Astrocyte (in vitro differentiated cells and primary cell): ENCODE results near the gene NDFIP1.

Source experiments
- EZH2 ChIP-seq: IDR thresholded peaks from 2 replicates; pipeline ENCODE4 v1.6.1; 2012; ENCODE audit warnings: mild to moderate bottlenecking, low read length, inconsistent platforms; ENCODE audit not compliant: insufficient read depth
- TF ChIP-seq, protein P1 (sequence below): IDR thresholded peaks from 2 replicates; pipeline ENCODE4 v1.5.1; 2011; ENCODE audit warnings: low read depth, mild to moderate bottlenecking, inconsistent platforms, low read length, moderate library complexity; ENCODE audit not compliant: insufficient read depth

DNA sequence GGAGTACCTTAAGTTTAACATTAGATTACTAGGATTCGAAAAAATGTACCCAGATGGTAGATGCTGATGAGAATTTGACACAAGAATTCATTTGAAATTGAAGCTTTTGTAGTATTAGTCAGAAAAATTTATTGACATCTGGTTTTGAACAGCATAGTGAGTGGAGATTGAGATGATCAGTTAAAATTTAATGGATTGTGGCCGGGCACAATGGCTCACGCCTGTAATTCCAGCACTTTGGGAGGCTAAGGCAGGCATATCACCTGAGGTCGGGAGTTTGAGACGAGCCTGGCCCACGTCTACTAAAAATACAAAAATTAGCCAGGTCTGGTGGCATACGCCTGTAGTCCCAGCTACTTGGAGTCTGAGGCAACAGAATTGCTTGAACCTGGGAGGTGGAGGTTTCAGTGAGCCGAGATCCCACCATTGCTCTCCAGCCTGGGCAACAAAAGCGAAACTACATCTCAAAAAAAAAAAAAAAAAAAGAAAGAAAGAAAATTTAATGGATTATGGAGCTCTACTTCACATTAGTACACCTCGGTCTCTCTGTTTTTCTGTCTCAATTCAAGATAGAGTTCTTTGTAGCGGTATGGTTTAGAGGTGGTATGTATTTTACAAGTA lies 21.0 kb downstream of the NDFIP1 start:
- TF ChIP-seq, protein P1, sequence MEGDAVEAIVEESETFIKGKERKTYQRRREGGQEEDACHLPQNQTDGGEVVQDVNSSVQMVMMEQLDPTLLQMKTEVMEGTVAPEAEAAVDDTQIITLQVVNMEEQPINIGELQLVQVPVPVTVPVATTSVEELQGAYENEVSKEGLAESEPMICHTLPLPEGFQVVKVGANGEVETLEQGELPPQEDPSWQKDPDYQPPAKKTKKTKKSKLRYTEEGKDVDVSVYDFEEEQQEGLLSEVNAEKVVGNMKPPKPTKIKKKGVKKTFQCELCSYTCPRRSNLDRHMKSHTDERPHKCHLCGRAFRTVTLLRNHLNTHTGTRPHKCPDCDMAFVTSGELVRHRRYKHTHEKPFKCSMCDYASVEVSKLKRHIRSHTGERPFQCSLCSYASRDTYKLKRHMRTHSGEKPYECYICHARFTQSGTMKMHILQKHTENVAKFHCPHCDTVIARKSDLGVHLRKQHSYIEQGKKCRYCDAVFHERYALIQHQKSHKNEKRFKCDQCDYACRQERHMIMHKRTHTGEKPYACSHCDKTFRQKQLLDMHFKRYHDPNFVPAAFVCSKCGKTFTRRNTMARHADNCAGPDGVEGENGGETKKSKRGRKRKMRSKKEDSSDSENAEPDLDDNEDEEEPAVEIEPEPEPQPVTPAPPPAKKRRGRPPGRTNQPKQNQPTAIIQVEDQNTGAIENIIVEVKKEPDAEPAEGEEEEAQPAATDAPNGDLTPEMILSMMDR, result no peak
- TF ChIP-seq EZH2, result no peak
